HepG2 (cell line): Measurements from ENCODE around the gene FANCG. TPM values are rescaled to one million over a fixed set of nuclear protein-coding genes. Genes with fewer than 3 reads are reported as not detected.
A peak's percentile ranks its signal among the peaks of the same experiment; 100 is the strongest.

ENCODE experiments used
- BHLHE40 ChIP-seq: IDR thresholded peaks from 2 replicates; pipeline ENCODE4 v1.6.1; 2011; ENCODE audit warnings: low read length, improper control_type of control experiment
- CENPBD1 ChIP-seq: sonication (generic); formaldehyde crosslinking; IDR thresholded peaks from 2 replicates; pipeline ENCODE4 v1.8.0; 2022; ENCODE audit warnings: missing genetic modification reagents, low read depth, mild to moderate bottlenecking, borderline replicate concordance
- HNRNPH1 ChIP-seq: fragments of 200-400 bp; formaldehyde crosslinking; optimal IDR thresholded peaks from 2 replicates; pipeline ENCODE3; 2017; ENCODE audit warnings: mild to moderate bottlenecking, low read depth, low read length
- MLLT10 ChIP-seq: sonication (generic); formaldehyde crosslinking; IDR thresholded peaks from 2 replicates; pipeline ENCODE4 v1.4.0; 2020; ENCODE audit warnings: missing genetic modification reagents
- NFKB2 ChIP-seq: sonication (generic); formaldehyde crosslinking; IDR thresholded peaks from 2 replicates; pipeline ENCODE4 v1.4.0; 2020; ENCODE audit warnings: missing genetic modification reagents, borderline replicate concordance
- NR2F6 ChIP-seq, 2 experiments: IDR thresholded peaks; 2 replicates each; pipeline ENCODE4 v1.6.1; 2016; ENCODE audit warnings: antibody characterized with exemption in 1 of 2, mild to moderate bottlenecking in 1 of 2
- PAX8 ChIP-seq: sonication (generic); formaldehyde crosslinking; IDR thresholded peaks from 2 replicates; pipeline ENCODE4 v1.8.0; 2022; ENCODE audit warnings: mild to moderate bottlenecking, missing genetic modification reagents, borderline replicate concordance
- PHF21A ChIP-seq: sonication (generic); formaldehyde crosslinking; IDR thresholded peaks from 2 replicates; pipeline ENCODE4 v1.5.0; 2020; ENCODE audit warnings: mild to moderate bottlenecking, missing genetic modification reagents
- PRDM15 ChIP-seq: sonication (generic); formaldehyde crosslinking; IDR thresholded peaks from 2 replicates; pipeline ENCODE4 v1.4.0; 2020; ENCODE audit warnings: missing genetic modification reagents
- RFXAP ChIP-seq: sonication (generic); formaldehyde crosslinking; IDR thresholded peaks from 2 replicates; pipeline ENCODE4 v1.4.0; 2020; ENCODE audit warnings: missing genetic modification reagents, borderline replicate concordance
- U2AF2 ChIP-seq: fragments of 200-400 bp; formaldehyde crosslinking; IDR thresholded peaks from 2 replicates; pipeline ENCODE4 v1.6.1; 2017; ENCODE audit warnings: low read depth, mild to moderate bottlenecking, low read length
- ZBTB7A ChIP-seq: sonication (generic); formaldehyde crosslinking; IDR thresholded peaks from 2 replicates; pipeline ENCODE4 v1.8.0; 2022; ENCODE audit warnings: mild to moderate bottlenecking, missing genetic modification reagents
- ZFY ChIP-seq: sonication (generic); formaldehyde crosslinking; IDR thresholded peaks from 2 replicates; pipeline ENCODE4 v1.4.0; 2020; ENCODE audit warnings: missing genetic modification reagents
- ZNF550 ChIP-seq: sonication (generic); formaldehyde crosslinking; IDR thresholded peaks from 2 replicates; pipeline ENCODE4 v1.4.0; 2020; ENCODE audit warnings: mild to moderate bottlenecking, missing genetic modification reagents, borderline replicate concordance
- ZNF570 ChIP-seq: sonication (generic); formaldehyde crosslinking; IDR thresholded peaks from 2 replicates; pipeline ENCODE4 v1.4.0; 2020; ENCODE audit warnings: mild to moderate bottlenecking, missing genetic modification reagents, borderline replicate concordance
- ZNF782 ChIP-seq: sonication (generic); formaldehyde crosslinking; IDR thresholded peaks from 2 replicates; pipeline ENCODE4 v1.4.0; 2020; ENCODE audit warnings: missing genetic modification reagents, mild to moderate bottlenecking, borderline replicate concordance
- ZNF800 ChIP-seq: sonication (generic); formaldehyde crosslinking; IDR thresholded peaks from 2 replicates; pipeline ENCODE4 v1.4.0; 2020; ENCODE audit warnings: missing genetic modification reagents
- polyA plus RNA-seq, 8 experiments: library from polyadenylated mRNA; depleted of rRNA in 3 of 8; stranded (reverse) in 7 of 8; unstranded in 1 of 8; fragments of >200 nt; fragmentation: Illumina TruSeq in 4 of 8; extraction: Trizol in 4 of 8; gene quantifications; 2 replicates each; pipeline versions ENCODE4 v1.2.1 to v1.2.3, GENCODE V29; 2011 to 2016; ENCODE audit warnings: low read depth in 4 of 8, missing spikeins in 1 of 8, mixed read lengths in 1 of 8; ENCODE audit not compliant: insufficient read depth in 1 of 8
- total RNA-seq, 5 experiments: library from RNA; depleted of rRNA; stranded (reverse); fragments of >200 nt; fragmentation: Illumina TruSeq; extraction: Trizol; gene quantifications; 2 replicates each; pipeline ENCODE4 v1.2.3, GENCODE V29; 2016; ENCODE audit warnings: low read depth in 1 of 5
- TF ChIP-seq, protein P1 (sequence below): sonication (generic); formaldehyde crosslinking; IDR thresholded peaks from 2 replicates; pipeline ENCODE4 v1.5.0; 2020; ENCODE audit warnings: mild to moderate bottlenecking, missing genetic modification reagents, moderate library complexity
- TF ChIP-seq, protein P2 (sequence below): sonication (generic); formaldehyde crosslinking; IDR thresholded peaks from 2 replicates; pipeline ENCODE4 v1.4.0; 2020; ENCODE audit warnings: mild to moderate bottlenecking, low read depth, missing genetic modification reagents
- TF ChIP-seq, protein P3 (sequence below): IDR thresholded peaks from 2 replicates; pipeline ENCODE4 v1.6.1; 2016

The FANCG gene
- total and polyA plus RNA-seq, 2 of the 13 experiments (the other 11 are each of a cell fraction or from before 2014, with no cell fraction given): 14.4 to 45.1 TPM

- TF ChIP-seq, protein P1, sequence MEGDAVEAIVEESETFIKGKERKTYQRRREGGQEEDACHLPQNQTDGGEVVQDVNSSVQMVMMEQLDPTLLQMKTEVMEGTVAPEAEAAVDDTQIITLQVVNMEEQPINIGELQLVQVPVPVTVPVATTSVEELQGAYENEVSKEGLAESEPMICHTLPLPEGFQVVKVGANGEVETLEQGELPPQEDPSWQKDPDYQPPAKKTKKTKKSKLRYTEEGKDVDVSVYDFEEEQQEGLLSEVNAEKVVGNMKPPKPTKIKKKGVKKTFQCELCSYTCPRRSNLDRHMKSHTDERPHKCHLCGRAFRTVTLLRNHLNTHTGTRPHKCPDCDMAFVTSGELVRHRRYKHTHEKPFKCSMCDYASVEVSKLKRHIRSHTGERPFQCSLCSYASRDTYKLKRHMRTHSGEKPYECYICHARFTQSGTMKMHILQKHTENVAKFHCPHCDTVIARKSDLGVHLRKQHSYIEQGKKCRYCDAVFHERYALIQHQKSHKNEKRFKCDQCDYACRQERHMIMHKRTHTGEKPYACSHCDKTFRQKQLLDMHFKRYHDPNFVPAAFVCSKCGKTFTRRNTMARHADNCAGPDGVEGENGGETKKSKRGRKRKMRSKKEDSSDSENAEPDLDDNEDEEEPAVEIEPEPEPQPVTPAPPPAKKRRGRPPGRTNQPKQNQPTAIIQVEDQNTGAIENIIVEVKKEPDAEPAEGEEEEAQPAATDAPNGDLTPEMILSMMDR: no peak
- no peak for TF ChIP-seq U2AF2
- TF ChIP-seq MLLT10 (CRISPR knock-in tag): no peak
- TF ChIP-seq PAX8 (CRISPR knock-in tag): no peak
- no peak for TF ChIP-seq NR2F6 (IDR thresholded peaks at IDR 0.05)
- no peak for TF ChIP-seq NR2F6 (CRISPR knock-in tag; IDR thresholded peaks at IDR 0.05)
- 0 out of 2 replicates have a peak, but pooled peaks have one; percentile 46 for TF ChIP-seq ZNF782
- TF ChIP-seq ZNF800 (CRISPR knock-in tag): no peak
- no peak for TF ChIP-seq ZNF570 (CRISPR knock-in tag)
- TF ChIP-seq ZBTB7A (CRISPR knock-in tag): no peak
- TF ChIP-seq ZNF550 (CRISPR knock-in tag): no peak
- TF ChIP-seq PRDM15: no peak
- TF ChIP-seq ZFY (CRISPR knock-in tag): no peak
- TF ChIP-seq, protein P2, sequence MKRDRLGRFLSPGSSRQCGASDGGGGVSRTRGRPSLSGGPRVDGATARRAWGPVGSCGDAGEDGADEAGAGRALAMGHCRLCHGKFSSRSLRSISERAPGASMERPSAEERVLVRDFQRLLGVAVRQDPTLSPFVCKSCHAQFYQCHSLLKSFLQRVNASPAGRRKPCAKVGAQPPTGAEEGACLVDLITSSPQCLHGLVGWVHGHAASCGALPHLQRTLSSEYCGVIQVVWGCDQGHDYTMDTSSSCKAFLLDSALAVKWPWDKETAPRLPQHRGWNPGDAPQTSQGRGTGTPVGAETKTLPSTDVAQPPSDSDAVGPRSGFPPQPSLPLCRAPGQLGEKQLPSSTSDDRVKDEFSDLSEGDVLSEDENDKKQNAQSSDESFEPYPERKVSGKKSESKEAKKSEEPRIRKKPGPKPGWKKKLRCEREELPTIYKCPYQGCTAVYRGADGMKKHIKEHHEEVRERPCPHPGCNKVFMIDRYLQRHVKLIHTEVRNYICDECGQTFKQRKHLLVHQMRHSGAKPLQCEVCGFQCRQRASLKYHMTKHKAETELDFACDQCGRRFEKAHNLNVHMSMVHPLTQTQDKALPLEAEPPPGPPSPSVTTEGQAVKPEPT (CRISPR knock-in tag): 0 out of 2 replicates have a peak, but pooled peaks have one; percentile 20
- TF ChIP-seq, protein P3, sequence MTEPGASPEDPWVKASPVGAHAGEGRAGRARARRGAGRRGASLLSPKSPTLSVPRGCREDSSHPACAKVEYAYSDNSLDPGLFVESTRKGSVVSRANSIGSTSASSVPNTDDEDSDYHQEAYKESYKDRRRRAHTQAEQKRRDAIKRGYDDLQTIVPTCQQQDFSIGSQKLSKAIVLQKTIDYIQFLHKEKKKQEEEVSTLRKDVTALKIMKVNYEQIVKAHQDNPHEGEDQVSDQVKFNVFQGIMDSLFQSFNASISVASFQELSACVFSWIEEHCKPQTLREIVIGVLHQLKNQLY: no peak
- TF ChIP-seq RFXAP (CRISPR knock-in tag): peak; percentile 29; the same call in 1 of the 2 replicates
- no peak for TF ChIP-seq NFKB2
- TF ChIP-seq HNRNPH1: no peak
- no peak for TF ChIP-seq CENPBD1
- TF ChIP-seq BHLHE40: no peak
- TF ChIP-seq PHF21A: no peak
Measured at GRCh38 chr9:35116539-35116897, 36.8 kb upstream of the FANCG start (continued).
